Islet of Langerhans (tissue), 1 donor: Measurements from ENCODE around the gene PRKN.
"Not testable (repeated sequence)": the region's sequence is repeated elsewhere in the genome, so short reads cannot be mapped to it uniquely, and the experiment has no call there.

Experiments used
- FAIRE-seq: peaks from one replicate; lab custom pipeline; 2011; peaks lifted over from hg19 to GRCh38; lab: Jason Lieb, UNC

The PRKN gene

DNA sequence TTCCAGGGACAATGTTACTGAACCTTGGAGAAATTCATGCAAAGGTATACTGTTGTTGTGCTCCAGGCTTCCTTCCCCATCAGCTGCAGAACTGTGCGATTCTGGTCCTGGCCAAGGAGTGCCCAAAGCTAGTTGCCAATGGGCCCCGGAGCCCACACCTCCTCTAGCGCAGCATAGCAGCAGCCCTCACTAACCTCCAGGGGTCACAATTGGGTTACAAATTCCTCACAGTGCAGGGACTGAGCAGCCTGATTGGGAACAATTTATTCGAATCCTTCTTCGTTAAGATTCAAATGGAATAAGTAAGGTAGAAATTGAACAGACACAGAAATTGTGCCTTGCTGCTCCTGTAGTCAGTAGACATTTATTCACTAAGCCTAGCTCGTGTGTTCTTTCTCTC, 284.9 kb downstream of the PRKN start:
- FAIRE-seq: no peak

DNA sequence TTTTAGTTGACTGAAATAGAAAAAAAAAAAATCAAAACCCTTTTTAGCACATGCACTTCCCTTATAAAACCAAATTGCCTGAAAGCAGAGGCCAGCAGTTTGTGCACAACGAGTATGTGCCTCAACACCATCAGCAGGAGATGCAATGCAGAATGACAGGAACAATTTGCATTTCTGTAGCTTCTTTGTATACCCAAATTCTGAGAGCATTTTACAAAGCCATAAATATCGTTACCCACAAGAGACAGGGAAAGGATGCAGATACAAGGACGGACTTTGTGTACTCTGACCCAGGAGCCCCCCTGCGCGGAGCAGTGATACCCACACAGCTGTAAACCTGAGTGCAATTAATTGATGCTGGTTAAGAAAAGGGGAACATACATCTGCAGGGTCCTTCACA, 285.6 kb downstream of the PRKN start:
- FAIRE-seq: no peak

DNA sequence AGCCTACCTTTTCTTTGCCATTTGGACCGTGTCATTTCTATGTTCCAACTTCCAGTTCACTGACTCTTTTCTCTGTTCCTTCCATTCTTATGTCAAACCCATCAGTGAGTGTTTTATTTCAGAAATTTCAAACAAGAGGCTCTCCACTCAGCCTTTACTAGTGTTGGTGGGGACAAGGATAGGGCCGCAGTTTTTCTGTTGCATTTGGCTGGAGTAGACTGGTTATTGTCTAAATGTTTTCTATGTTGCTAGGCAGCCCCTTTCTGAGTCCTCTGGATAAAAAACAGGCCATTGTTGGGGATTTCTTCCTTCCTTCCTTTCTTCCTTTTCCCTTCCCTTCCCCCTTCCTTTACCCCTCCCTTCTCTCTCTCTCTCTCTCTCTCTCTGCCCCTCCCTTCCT, 288.6 kb downstream of the PRKN start:
- FAIRE-seq: no peak

DNA sequence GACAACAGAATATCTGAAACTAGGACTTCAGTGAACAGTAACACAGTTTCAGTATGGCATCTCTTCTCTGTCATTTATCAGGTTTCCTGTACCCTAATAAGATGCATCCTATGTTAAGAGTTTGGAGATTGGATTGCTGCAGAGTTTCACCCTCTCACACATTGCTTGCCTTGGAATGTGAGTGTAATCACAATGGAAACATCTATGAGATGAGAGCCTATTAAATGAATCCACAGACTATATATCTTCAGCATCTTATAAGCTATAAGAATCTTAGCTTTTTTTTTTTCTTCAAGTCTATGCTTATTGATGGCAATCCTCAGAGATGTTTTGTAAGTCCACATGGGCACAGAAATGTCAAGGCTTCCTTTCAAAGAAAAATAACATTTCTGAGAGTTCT, 292.5 kb downstream of the PRKN start:
- FAIRE-seq: no peak

DNA sequence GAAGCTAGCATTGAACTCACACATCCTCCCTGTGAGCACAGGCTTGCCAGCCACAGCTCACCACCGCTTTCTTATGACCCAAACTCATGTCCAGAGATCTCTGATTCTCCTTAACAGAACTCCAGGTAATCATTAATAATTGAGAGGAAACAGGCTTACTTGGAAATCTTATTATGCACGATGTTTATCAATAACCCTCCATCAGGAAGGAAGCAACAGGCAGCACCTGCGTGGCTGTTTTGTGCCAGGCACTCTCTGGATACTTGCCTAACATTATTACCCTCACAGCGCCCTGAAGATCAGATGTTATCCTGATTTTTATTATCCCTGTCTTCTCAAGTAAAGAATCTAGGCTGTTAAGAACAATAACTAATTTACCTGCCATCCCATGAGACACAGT, 306.6 kb downstream of the PRKN start:
- FAIRE-seq: no peak

DNA sequence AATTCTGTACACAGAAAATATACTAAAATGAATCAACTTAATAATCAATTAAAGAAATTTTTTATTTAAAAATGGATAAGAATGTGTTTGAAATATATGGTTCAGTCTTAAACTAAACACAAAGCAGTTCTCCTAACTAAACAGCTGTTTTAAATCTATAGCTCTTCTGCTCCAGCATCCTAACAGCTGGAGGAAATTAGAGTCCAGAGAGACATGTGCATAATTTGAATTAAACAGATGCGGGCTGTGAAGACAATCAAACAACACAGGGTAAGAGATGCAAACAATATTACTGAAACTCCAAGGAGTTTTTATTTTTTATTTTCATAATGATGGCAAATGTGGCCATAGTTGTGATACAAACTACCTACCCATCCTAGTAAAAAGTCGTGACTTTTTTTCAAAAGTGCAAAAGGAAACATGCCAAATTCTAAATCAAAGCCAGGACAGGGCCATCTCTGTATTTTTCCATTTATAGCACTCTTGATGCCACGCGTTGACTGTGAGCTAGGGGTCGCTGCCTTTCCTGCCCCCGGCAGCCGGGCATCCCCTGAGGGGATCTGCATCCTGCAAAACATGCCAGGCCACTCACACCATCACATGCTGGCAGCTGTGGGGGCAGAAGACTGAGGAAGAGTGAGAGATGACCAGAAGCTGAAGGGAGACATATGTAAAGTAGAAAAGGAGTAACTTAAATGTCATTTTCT, 310.6 kb downstream of the PRKN start:
- no peak for FAIRE-seq

DNA sequence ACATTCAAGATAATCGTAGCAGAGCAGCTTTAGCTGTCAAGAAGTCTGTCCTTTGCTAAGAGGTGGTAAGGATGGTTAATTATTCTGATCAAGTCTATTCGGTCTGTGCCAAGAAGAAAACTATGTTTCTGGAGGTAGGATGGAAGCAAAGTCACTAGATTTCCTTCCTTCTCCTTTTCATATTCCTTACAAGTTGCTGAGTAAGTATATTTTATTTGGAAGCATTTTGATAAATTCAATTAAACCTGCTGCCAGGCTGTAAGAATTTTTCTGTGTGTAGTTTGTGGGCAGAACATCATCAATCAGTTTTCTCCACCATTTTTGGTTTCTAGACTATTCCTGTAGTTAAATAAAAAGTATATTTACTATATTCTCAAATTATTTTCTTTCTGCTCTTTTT, 311.3 kb downstream of the PRKN start:
- FAIRE-seq: no peak

DNA sequence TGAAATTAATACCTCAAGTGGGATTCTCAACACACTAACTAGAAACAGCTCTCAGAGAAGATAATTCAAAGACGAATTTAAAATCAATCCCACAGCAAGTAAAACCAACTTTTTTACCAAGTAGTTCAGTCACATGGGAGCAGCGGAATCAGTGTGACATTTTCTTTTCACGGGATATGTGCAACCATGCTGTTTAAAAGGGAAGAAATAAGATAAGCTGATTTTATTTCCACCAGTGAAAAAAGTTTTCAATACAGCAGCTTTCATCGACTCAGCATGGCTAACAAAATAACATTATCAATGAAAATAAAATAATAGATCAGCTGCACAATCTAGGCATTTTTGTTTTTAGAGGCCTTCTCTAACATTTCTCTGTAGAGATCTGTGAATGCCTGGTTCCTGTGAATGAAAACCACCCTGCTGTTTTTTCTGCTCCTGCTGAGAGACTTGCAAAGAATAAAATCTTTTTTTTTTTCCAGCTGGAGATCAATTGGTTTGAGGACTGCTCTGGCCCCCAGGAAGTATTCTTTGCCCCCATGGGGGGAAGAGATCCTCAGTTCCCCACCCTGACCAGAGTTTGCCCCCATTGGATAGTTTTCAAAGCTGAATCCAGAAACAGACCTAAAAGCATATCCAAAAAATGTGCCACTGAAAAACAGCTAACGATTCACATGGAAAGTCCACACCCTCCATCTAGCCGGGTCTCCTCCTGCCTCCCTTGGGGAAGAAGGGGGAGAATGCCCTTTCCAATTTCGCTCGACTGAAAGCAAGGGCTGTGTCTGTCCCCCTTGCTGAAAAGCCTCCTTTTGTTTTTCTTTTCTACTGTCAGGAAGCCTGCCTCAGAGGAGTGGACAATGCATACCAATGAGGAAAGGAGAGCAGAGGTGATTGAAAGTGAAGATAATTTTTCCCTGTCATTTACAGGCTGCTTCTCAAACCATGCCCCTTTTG, 317.6 kb downstream of the PRKN start:
- FAIRE-seq: no peak

DNA sequence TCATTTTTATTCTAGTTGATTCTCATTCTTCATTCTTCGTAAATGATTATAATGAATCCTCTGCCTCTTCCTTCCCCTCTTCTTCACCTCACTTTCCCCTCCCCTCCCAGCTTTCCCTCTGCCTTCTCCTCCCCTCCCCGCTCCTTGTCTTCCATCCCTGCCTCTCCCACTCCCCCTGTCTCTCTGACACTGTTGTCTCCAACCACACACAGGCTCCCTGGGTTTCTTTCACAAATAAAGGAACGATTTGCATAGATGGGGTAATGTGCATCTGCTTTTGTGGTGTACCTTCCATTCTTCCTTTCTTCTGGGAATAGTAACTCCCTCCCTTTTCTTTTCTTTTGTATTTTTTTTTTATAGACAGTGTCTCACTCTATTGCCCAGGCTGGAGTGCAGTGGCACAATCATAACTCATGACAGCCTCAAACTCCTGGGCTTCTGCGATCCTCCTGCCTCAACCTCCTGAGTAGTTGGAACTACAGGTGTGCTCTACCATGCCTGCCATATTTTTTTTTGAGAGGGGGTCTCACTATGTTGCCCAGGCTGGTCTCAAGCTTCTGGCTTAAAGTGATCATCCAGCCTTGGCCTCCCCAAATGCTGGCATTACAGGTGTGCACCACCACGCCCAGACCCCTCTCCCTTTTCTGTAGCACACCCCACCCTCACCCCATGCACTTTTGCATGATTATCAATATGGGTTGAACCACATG, 318.6 kb downstream of the PRKN start:
- FAIRE-seq: no peak

DNA sequence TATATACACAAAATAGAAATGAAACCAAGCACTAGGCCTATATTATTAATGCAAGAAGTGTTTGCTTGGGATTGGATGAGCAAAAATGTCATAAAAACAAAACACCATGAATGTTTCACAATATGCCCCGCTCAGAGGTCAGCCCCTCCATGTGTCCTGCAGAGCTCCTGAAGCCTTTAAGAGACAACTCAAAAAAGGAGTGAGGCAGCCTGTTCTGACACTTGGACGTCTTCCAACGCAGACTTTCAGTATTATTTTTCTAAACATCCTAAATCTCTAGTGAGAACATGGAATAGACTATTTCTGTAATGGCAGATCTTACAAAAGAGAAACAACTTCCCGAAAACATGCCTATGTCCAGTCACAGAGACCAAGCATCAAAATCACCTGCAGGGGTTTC, 322.6 kb downstream of the PRKN start:
- FAIRE-seq: no peak

DNA sequence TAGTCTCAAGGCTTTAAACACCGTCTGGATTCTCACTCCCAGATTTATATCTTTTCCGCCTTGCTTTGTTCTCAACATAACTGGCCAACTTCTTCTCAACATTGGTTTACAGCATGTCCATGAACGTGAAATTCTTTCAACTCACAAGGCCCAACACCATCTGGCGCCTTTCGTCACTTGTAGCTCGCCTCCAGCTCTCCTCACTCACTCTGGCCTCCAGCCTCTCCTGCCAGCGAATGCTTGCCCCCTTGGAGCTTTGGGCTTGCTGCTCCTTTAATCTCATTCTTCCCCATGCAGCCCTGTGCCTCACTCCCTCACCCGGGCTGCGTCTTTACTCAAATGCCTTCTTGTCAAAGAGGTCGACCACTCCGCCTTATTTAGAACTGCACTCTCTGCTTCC, 324.5 kb downstream of the PRKN start:
- no peak for FAIRE-seq

DNA sequence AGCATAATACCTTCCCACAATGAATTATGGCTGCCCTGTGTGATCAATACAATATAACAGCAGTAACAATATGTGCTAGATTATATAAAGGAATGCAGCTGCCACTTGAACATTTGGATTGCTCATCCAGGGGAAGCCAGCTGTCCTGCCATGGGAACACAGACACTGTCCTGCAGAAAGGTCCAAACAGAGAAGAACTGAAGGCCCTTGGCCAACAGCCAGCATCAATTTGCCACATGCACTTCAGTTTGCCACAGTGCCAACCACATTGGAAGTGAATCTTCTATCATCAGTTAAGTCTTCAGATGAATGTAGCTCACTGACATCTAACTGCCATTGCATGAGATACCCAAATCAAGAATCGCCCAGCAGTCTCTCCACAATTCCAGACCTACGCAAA, 332.4 kb downstream of the PRKN start:
- no peak for FAIRE-seq

DNA sequence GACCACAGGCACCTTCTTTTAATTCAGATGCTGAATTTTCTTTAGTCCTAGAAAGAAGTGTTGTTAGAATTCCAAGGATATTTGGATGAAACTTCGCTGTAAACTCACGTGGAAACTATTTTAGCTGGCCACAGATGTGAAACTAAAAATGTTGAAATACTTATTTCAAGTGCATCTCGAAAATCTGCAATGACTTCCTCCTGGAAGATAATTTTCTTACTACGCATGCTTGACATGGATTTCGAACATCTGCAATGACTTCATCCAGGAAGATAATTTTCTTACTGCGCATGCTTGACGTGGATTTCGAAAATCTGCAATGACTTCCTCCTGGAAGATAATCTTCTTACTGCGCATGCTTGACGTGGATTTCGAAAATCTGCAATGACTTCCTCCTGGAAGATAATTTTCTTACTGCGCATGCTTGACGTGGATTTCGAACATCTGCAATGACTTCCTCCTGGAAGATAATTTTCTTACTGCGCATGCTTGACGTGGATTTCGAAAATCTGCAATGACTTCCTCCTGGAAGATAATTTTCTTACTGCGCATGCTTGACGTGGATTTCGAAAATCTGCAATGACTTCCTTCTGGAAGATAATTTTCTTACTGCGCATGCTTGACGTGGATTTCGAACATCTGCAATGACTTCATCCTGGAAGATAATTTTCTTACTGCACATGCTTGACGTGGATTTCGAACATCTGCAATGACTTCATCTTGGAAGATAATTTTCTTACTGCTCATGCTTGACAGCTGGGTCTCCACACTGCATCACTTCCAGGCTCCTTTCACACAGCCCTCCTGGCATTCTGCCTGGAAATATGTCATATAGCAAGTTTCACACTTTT, 336.4 kb downstream of the PRKN start:
- FAIRE-seq: not testable (repeated sequence)

DNA sequence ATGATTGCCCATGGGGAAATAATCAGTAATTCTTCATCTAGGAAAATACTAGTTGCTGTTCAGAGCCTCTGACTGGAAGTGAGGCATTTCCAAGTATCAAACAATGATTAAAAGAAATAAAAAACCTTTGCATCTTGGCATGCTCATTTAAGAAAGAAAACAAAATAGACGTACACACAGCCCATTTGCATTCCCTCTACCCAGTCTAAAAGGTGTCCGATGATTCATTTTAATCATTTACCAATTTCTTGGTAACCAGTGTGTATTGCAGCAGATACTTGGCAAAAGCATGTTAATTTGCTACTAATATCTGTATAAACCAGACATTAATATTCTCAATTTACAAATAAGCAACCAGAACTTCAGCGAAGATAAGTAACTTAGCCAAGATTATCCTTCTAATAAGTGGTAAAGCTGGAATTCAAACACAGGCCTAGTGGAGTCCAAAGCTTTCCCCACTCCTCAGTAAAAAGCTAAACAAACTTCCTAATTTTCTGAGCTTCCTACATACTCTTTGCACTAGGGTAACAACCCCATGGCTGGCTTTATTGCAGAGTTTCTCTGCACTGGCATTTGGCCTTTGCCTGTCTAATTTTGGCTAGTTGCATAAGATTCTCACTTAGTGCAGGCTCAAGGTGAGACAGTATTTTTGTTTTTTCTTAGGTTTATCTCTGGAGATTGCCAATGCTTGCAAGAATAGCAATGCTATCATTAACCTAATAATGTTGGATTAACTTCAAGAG, 338.1 kb downstream of the PRKN start:
- no peak for FAIRE-seq

DNA sequence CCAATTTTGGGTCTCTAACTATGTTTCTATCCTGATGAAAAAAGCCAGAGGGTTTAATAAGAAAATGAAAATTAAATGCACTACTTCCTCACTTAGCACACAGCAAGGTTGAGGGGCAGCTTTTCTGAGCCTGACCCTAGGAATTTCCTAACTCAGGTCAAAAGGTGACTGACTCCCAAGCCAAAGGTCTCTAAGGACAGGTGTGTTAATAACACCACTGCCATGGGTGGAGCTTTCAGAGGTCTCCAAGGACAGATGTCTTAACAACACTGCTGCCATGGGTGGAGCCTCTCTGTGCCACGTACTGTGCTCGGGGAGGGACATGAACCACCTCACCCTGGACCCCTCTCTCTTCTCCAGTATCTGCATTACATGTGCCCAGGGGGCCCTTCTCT, 339.2 kb downstream of the PRKN start:
- FAIRE-seq: no peak

DNA sequence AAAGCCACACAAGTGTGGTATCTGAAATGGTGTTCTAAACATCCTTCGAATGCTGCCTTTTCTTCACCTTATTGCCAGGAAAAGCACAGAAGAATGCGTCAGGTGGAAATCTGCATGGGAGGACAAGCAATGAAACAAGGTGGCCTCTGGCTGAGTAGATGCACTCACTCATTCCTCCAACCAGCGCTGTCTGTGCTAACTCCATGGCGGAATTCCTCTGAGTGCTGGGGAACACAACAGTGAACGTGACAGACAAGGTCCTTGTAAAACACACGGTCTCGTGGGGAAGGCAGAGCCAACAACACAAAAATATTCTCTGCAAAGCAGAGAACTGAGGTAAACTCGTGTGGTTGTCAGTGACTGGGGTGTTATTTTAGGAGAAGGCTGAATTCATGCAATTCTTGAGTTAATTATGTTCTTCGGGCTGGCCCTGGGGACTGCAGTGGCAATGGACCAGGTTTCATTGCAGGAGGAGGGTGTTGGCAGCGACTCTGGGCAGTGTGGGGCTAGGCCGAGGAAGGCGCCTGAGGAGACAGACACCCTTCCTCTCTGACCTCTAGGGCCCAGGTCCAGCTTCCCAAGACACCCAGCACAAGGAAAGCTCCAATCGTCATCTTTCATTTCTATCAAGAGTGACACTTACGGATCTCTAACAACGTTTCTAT, 339.7 kb downstream of the PRKN start:
- FAIRE-seq: no peak

DNA sequence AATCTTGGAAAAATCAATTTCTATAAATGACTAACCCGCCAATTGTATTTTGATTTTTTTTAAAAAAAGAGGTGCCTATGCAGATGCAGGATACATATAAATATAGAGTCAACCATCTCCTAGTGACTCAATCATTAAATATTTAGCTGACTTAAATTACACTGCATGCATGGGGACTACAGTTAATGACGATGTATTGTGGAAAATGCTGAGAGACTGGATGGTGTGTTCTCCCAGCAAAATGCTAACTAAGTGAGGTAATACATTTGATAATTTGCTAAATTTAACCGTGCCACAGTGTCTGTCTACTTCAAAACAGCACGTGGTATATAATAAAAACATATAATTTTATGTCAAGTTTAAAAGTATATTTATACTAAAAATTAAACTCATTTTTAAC, 341.6 kb downstream of the PRKN start:
- FAIRE-seq: no peak

DNA sequence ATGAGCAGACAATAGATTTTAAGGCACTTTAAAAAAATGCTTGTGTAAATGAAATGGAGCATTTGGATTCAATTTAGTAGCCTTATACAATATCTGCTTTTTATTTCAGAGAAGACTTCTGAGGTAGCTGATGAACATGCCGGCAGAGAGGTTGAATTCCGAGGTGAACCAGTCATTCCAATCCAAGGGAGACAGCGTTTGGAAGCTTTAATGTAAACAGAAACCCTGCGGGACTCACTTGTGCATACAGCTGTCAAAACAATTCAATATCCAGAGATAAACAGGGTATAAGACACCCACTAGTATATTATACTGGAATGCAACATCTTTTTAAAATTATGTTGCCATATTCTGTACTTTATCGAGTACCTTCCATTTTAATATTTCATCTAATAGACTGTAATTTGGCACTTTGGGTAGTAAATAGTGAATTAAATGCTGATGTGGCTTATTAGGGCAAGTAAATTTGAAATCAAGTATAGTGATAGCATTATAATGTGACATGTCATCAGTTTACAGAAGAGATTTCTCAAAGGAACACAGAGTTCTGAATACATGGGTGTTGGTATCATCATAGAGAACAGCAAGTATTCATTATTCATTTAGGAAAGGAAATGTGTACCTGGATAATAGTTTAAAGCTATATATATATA, 347.7 kb downstream of the PRKN start:
- no peak for FAIRE-seq

DNA sequence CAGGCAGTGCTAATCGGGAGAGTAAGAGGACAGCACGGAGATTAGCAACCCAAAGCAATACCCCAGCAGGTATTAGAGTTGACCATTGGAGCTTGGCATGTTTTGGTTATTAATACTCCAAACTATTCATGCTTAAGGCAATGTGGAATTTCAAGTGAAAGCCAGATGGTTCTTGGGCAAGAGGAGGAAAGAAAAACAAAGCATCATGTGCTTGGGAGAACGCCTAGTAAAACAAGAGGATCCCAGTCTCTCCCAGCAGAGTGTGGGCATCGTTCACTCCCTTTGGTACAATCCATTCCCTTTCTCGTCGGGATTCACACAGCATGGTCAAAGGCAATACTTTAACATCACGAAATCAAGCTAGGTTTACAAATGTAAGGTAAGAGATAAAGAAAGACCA, 349.8 kb downstream of the PRKN start:
- no peak for FAIRE-seq

DNA sequence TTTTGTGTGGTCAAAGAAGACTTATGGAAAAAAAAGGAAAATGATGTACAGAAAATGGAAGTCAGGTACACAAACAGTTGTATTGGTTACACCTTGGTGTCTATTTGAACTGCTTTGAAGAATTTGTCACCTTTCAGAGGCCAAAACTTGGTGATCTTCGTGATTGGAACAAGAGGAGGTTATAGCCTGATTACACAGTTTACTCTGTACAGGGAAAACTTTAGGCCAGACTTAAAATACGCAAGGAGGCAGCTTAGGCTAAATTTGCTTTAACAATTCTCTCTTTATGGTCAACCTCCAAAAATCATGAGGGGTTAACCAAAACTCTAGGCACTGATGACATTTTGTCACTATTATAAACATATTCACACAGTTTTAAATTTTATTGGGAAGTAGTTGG, 353.7 kb downstream of the PRKN start:
- no peak for FAIRE-seq
